ENCODE measurements around the gene RINT1.

RINT1 gene

DNA sequence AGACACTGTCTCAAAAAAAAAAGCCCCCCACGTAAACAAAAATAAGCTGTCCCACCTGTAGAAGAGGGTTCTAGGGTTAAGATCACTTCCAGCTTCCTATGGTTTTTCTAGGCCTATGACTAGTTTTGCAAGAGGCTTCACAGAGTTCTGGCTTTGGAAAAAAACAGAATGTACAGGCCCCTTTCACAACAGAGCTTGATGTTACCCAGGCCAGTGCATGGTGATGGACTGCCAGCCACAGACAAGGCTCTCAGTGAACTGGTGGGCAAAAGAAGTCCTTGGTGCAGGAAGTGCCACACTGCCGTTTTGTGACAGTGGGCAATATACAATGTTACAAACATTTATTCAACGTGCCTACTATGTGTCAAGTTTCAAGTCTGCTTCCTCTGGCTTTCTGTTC is 67.5 kb downstream of the RINT1 start:
- no peak for DNase-seq (ENCODE audit: low read depth in 2 of 2)
- no peak overlapping the region for H3K4me3 ChIP-seq (replicated peaks in 1 of 2; ENCODE audit: low read depth in 2 of 2, low read length in 2 of 2)

DNA sequence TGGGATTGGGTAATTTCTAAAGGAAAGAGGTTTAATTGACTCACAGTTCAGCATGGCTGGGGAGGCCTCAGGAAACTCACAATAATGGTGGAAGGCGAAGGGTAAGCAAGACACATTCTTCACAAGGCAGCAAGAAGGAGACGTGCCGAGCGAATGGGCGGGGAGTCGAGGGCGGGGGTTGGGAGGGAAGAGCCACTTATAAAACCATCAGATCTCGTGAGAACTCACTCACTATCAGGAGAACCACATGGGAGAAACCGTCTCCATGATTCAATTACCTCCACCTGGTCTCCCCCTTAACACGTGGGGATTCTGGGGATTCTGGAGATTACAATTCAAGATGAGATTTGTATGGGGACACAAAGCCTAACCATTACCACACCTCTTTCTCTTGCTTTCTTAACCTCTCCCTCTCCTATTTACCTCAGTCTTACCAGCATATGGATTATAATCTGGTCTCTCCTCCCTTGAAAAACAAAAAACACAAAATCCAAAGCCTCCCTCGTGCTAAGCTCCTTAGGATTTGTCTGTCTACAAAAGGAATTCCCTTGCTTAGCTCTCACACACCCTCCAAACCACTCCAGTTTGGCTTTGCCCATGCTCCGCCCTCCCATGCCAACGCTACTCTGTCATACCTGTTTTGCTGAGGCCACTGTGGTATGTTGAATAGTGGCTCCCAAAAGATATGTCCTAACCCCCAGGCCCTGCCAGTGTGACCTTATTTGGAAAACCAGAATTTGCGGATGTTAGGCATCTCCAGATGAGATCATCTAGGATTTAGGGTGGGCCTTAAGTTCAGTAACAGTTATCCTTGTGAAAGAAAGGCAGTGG is 68.9 kb downstream of the RINT1 start:
- no peak overlapping the region for H3K4me3 ChIP-seq (replicated peaks in 1 of 2; ENCODE audit: low read depth in 2 of 2, low read length in 2 of 2)
- DNase-seq (ENCODE audit: low read depth in 2 of 2) = no peak
- TF ChIP-seq, protein P1, sequence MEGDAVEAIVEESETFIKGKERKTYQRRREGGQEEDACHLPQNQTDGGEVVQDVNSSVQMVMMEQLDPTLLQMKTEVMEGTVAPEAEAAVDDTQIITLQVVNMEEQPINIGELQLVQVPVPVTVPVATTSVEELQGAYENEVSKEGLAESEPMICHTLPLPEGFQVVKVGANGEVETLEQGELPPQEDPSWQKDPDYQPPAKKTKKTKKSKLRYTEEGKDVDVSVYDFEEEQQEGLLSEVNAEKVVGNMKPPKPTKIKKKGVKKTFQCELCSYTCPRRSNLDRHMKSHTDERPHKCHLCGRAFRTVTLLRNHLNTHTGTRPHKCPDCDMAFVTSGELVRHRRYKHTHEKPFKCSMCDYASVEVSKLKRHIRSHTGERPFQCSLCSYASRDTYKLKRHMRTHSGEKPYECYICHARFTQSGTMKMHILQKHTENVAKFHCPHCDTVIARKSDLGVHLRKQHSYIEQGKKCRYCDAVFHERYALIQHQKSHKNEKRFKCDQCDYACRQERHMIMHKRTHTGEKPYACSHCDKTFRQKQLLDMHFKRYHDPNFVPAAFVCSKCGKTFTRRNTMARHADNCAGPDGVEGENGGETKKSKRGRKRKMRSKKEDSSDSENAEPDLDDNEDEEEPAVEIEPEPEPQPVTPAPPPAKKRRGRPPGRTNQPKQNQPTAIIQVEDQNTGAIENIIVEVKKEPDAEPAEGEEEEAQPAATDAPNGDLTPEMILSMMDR (IDR thresholded peaks at IDR 0.05; ENCODE audit: low read depth, low read length) = no peak

More for the DNA sequence above, 67.5 kb downstream of the RINT1 start:
- TF ChIP-seq, protein P1 (IDR thresholded peaks at IDR 0.05; ENCODE audit: low read depth, low read length) = no peak

DNA sequence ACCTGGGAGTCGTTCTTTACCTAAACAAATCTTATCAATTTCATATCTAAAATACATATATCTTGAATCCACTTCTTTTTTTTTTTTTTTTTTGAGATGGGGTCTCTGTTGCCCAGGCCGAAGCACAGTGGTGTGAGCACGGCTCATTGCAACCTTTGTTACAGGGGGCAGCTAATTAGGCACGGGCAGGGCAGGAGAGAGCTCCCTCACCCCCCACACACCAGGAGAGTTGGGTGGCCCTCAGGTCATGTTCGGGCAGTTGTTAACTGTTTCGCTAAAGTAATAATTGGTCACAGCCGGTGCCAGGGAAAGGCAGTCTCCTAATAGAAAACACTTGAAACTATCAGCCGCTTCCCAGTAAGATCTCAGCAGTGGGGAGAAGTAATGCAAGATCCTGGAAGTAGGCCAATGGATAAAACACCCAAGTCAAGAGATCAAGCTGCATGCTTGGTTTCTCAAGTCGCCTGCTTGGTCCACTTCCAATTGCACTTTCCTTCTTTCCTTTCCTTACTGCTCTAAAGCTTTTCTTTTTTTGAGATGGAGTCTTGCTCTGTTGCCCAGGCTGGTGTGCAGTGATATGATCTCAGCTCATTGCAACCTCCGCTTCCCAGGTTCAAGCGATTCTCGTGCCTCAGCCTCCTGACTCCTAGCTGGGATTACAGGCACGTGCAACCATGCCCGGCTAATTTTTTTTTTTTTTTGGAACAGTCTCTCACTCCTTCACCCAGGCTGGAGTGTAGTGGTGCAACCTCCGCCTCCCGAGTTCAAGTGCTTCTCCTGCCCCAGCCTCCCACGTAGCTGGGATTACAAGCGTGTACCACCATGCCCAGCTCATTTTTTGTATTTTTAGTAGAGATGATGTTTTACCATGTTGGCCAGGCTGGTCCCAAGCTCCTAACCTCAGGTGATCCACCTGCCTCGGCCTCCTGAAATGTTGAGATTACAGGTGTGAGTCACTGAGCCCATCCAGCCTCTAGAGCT is 70.6 kb downstream of the RINT1 start:
- peak in 1 of 2 donors; percentile 68 for DNase-seq (ENCODE audit: low read depth in 2 of 2)
- no peak overlapping the region for H3K4me3 ChIP-seq (replicated peaks in 1 of 2; ENCODE audit: low read depth in 2 of 2, low read length in 2 of 2)
- TF ChIP-seq, protein P1 (IDR thresholded peaks at IDR 0.05; ENCODE audit: low read depth, low read length) = no peak

DNA sequence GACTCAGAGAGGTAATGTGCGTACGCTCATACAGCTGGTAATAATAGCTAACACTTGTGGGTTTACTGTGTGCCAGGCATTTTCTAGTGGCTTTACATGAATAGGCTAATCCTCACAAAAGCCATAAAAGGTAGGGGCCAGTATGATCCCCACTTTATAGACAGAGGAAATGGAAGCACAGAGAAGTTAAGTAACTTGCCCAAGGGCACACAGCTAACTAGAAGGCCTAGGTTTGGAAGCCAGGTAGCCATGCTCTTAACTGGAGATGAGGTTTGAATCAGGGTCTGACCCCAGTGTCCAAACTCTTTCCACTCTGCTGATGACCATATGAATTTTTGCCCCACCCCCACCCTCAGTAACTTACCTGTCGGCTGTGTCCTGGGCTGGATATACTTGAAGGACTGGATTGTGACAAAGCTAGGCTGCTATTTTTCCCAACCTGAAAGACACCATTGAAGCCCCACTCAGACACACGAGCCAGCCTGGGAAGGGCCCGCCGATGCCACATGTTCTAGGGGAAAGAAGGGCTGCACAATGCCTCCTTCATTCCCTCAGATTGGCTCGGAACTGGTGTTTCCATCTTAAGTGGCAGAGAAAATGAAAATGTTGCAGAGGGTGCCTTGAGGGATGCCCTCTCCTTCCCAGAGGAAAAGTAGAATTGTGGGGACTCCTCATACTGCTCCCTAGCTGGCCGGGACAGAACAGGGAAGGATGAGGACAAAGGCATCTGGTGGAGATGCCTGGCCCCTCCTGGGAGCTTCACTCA is 78.3 kb downstream of the RINT1 start:
- TF ChIP-seq, protein P1 (IDR thresholded peaks at IDR 0.05; ENCODE audit: low read depth, low read length) = no peak
- H3K4me3 ChIP-seq (replicated peaks in 1 of 2; ENCODE audit: low read depth in 2 of 2, low read length in 2 of 2) = no peak overlapping the region
- DNase-seq (ENCODE audit: low read depth in 2 of 2) = no peak

DNA sequence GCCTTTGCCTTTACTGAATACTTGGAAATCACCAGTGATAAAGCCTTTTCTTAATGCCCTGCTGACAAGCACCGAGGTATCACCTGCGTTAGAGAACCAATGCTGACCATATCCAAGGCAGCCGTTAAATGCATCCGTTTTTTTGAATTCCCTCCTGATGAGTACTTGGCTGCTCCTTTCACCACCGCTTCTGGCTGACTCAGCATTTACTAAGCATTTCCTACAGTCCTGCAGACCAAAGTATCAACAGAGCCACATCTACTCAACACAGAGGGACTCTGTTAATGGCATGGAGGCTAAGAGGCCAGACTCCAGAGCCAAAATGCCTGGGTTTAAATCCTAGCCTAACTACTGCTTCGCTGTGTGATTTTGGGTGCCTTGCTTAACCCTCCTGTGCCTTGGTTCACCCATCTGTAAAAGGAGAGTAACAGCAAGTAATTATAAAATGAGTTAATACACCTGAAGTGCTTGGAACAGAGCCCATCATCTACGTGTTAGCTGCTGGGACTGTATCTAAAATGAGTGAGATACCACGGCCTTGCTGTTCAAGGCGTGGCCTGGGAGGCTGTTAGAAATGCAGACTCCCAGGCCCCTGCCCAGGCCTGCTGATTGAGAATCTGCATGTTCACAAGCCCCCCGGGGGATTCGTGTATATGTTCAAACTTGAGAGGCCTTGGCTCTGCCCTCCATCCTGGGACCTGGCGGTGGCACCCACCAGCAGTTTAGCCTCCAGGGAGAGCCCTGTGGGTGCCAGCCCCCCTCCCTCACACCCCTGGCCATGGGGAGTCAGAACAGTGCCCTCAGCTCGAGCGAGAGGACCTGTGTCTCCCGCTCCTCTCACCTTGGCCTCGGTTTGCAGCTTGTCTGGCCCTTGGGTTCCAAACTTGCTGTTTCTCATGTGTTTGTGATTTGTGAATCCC is 80.1 kb downstream of the RINT1 start:
- TF ChIP-seq, protein P1 (IDR thresholded peaks at IDR 0.05; ENCODE audit: low read depth, low read length) = no peak
- DNase-seq (ENCODE audit: low read depth in 2 of 2) = peak; percentile 40 to 41
- H3K4me3 ChIP-seq (replicated peaks in 1 of 2; ENCODE audit: low read depth in 2 of 2, low read length in 2 of 2) = no peak overlapping the region
